ENCODE measurements around the gene DOCK11. TPM values are rescaled to one million over a fixed set of nuclear protein-coding genes. Genes with fewer than 3 reads are reported as not detected.

The DOCK11 gene
- total and polyA plus RNA-seq, 4 donors: 16.2 to 35.9 (median 16.7) TPM

GRCh38 chrX:118665204-118665603 is 169.6 kb downstream of the DOCK11 start:
- H3K27me3 ChIP-seq (ENCODE audit: control insufficient read depth, insufficient read depth, low read length): no peaks in the 10 kb centered on the region
- DNase-seq (ENCODE audit: low read depth in 4 of 6, low spot score in 6 of 6): no peak
- H3K4me1 ChIP-seq (ENCODE audit: control insufficient read depth, insufficient read depth, low read length): no peaks in the 10 kb centered on the region

GRCh38 chrX:118666521-118666920 is 170.9 kb downstream of the DOCK11 start:
- no peaks in the 10 kb centered on the region for H3K4me1 ChIP-seq (ENCODE audit: control insufficient read depth, insufficient read depth, low read length)
- no peak overlapping the region for H3K4me3 ChIP-seq (ENCODE audit: low read depth, low read length)
- H3K36me3 ChIP-seq (ENCODE audit: control insufficient read depth, insufficient read depth, low read length): no peaks in the 10 kb centered on the region
- no peaks in the 10 kb centered on the region for H3K9me3 ChIP-seq (ENCODE audit: control insufficient read depth, insufficient read depth, low read length)
- no CpG with 5 or more reads among the region's 3 CpGs for WGBS (ENCODE audit: insufficient coverage)
- H3K27me3 ChIP-seq (ENCODE audit: control insufficient read depth, insufficient read depth, low read length): no peaks in the 10 kb centered on the region
- H3K27ac ChIP-seq (ENCODE audit: low read depth, low read length): no peak overlapping the region
- DNase-seq (ENCODE audit: low read depth in 4 of 6, low spot score in 6 of 6): no peak

More at GRCh38 chrX:118665204-118665603, 169.6 kb downstream of the DOCK11 start:
- Histone ChIP-seq H3K36me3 (ENCODE audit: control insufficient read depth, insufficient read depth, low read length) (no peaks in the 10 kb centered on the region), H3K27ac (ENCODE audit: low read depth, low read length) (no peak overlapping the region), H3K4me3 (ENCODE audit: low read depth, low read length) (no peak overlapping the region), H3K9me3 (ENCODE audit: control insufficient read depth, insufficient read depth, low read length) (no peaks in the 10 kb centered on the region)

GRCh38 chrX:118669435-118669834 is 173.8 kb downstream of the DOCK11 start:
- Histone ChIP-seq H3K4me3 (ENCODE audit: low read depth, low read length) (no peak overlapping the region), H3K27me3 (ENCODE audit: control insufficient read depth, insufficient read depth, low read length) (no peaks in the 10 kb centered on the region), H3K36me3 (ENCODE audit: control insufficient read depth, insufficient read depth, low read length) (no peaks in the 10 kb centered on the region), H3K4me1 (ENCODE audit: control insufficient read depth, insufficient read depth, low read length) (no peaks in the 10 kb centered on the region), H3K27ac (ENCODE audit: low read depth, low read length) (no peak overlapping the region), H3K9me3 (ENCODE audit: control insufficient read depth, insufficient read depth, low read length) (no peaks in the 10 kb centered on the region)
- WGBS (ENCODE audit: insufficient coverage): 60% methylated on average over 1 of the region's 4 CpGs
- DNase-seq (ENCODE audit: low read depth in 4 of 6, low spot score in 6 of 6): no peak

DNA sequence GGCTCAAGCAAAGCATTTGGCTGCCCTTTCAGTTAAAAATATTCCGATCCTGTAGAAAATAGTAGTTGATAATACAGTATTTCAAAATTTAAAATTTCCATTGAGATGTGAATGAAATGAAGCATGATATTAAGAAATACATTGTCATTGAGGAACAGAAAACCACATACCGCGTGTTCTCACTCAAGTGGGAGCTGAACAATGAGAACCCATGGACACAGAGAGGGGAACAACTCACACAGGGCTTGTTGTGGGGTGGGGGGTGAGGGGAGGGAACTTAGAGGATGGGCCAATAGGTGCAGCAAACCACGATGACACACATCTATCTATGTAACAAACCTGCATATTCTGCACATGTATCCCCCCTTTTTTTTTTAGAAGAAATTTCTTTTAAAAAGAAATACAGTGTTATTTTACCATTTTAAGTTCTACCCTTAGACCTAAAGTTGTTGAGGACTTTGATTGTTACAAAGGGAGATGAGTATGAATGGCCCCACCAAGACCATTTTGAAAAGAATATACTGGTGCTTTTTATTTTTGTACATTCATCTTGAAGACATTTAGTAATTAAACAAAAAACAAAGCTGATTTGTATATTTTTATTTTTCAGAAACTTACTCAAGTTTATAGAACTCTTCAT is 179.8 kb downstream of the DOCK11 start:
- no peaks in the 10 kb centered on the region for H3K4me1 ChIP-seq (ENCODE audit: control insufficient read depth, insufficient read depth, low read length)
- 92% methylated on average over 2 of the region's 4 CpGs for WGBS (ENCODE audit: insufficient coverage)
- no peak overlapping the region for H3K4me3 ChIP-seq (ENCODE audit: low read depth, low read length)
- DNase-seq (ENCODE audit: low read depth in 4 of 6, low spot score in 6 of 6): no peak
- no peaks in the 10 kb centered on the region for H3K27me3 ChIP-seq (ENCODE audit: control insufficient read depth, insufficient read depth, low read length)
- no peak overlapping the region for H3K27ac ChIP-seq (ENCODE audit: low read depth, low read length)
- H3K36me3 ChIP-seq (ENCODE audit: control insufficient read depth, insufficient read depth, low read length): no peaks in the 10 kb centered on the region
- no peaks in the 10 kb centered on the region for H3K9me3 ChIP-seq (ENCODE audit: control insufficient read depth, insufficient read depth, low read length)

GRCh38 chrX:118675966-118676349 is 180.3 kb downstream of the DOCK11 start:
- no peak overlapping the region for H3K27ac ChIP-seq (ENCODE audit: low read depth, low read length)
- no peaks in the 10 kb centered on the region for H3K27me3 ChIP-seq (ENCODE audit: control insufficient read depth, insufficient read depth, low read length)
- no peaks in the 10 kb centered on the region for H3K9me3 ChIP-seq (ENCODE audit: control insufficient read depth, insufficient read depth, low read length)
- no peaks in the 10 kb centered on the region for H3K4me1 ChIP-seq (ENCODE audit: control insufficient read depth, insufficient read depth, low read length)
- H3K4me3 ChIP-seq (ENCODE audit: low read depth, low read length): no peak overlapping the region
- no peak for DNase-seq (ENCODE audit: low read depth in 4 of 6, low spot score in 6 of 6)
- H3K36me3 ChIP-seq (ENCODE audit: control insufficient read depth, insufficient read depth, low read length): no peaks in the 10 kb centered on the region

DNA sequence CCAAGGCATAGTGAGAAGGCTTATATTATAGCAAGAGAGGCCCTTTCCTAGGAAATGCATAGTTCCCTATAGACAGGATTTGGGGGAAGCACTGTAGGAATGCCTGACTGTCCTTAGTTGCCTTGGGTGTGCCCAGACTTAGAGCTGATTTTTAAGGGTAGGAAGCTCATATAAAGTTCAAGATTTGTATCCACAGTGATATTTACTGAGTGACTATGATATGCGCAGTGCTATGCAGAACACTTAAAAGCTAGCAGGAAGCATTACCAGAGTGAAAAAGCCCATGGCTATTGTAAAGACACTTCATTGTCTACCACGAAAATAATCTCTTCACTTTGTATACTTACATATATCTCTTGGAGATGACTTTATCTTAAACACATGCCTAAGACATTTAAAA is 181.7 kb downstream of the DOCK11 start:
- H3K4me3 ChIP-seq (ENCODE audit: low read depth, low read length): no peak overlapping the region
- no peaks in the 10 kb centered on the region for H3K9me3 ChIP-seq (ENCODE audit: control insufficient read depth, insufficient read depth, low read length)
- no peaks in the 10 kb centered on the region for H3K36me3 ChIP-seq (ENCODE audit: control insufficient read depth, insufficient read depth, low read length)
- no peak for DNase-seq (ENCODE audit: low read depth in 4 of 6, low spot score in 6 of 6)
- H3K4me1 ChIP-seq (ENCODE audit: control insufficient read depth, insufficient read depth, low read length): no peaks in the 10 kb centered on the region
- H3K27me3 ChIP-seq (ENCODE audit: control insufficient read depth, insufficient read depth, low read length): no peaks in the 10 kb centered on the region
- no peak overlapping the region for H3K27ac ChIP-seq (ENCODE audit: low read depth, low read length)
- WGBS (ENCODE audit: insufficient coverage): no CpG with 5 or more reads among the region's 2 CpGs

- H3K36me3 ChIP-seq (ENCODE audit: control insufficient read depth, insufficient read depth, low read length): no peaks in the 10 kb centered on the region
- WGBS (ENCODE audit: insufficient coverage): no CpG with 5 or more reads among the region's 1 CpG
Observed at GRCh38 chrX:118679290-118679689, 183.7 kb downstream of the DOCK11 start.

DNA sequence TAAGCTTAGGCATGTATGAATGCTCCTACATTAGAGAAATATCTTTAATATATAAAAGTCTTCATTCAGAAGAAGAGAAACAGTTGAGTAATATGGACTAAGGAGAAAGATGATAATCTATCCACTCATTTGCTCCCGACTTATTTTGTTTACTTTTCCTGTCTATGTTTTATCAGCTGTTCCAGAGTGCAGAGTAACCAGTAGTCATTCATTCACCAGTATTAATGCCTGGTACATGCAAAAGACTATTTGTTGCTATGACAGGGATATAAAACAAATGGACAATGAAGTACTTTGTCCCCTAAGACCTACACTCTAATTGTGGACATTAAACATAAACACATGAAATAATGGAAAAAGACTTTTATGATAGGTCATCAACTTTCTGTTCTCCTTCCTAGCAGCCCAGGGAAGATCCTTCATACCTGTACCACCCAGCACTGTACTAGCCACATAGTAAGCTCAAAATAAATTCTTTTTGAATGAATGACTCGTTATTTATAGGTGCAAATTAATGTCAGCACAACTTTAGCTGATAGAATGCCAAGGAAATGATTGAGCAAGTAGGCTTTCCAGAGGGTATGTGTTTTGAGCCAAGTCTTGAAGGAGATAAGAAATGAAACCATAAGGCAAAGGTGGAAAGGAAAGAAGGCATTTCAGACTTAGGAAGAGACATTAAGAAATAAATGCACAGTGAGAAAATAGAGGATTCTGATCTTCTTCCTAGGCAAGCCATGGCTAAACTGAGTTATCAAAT is 186.8 kb downstream of the DOCK11 start:
- H3K9me3 ChIP-seq (ENCODE audit: control insufficient read depth, insufficient read depth, low read length): no peaks in the 10 kb centered on the region
- no CpG with 5 or more reads among the region's 2 CpGs for WGBS (ENCODE audit: insufficient coverage)
- H3K27me3 ChIP-seq (ENCODE audit: control insufficient read depth, insufficient read depth, low read length): no peaks in the 10 kb centered on the region
- no peak overlapping the region for H3K4me3 ChIP-seq (ENCODE audit: low read depth, low read length)
- no peaks in the 10 kb centered on the region for H3K4me1 ChIP-seq (ENCODE audit: control insufficient read depth, insufficient read depth, low read length)
- H3K27ac ChIP-seq (ENCODE audit: low read depth, low read length): no peak overlapping the region
- DNase-seq (ENCODE audit: low read depth in 4 of 6, low spot score in 6 of 6): no peak
- H3K36me3 ChIP-seq (ENCODE audit: control insufficient read depth, insufficient read depth, low read length): no peaks in the 10 kb centered on the region

More at GRCh38 chrX:118679290-118679689, 183.7 kb downstream of the DOCK11 start:
- H3K9me3 ChIP-seq (ENCODE audit: control insufficient read depth, insufficient read depth, low read length): no peaks in the 10 kb centered on the region
- DNase-seq (ENCODE audit: low read depth in 4 of 6, low spot score in 6 of 6): no peak
- no peaks in the 10 kb centered on the region for H3K4me1 ChIP-seq (ENCODE audit: control insufficient read depth, insufficient read depth, low read length)
- no peaks in the 10 kb centered on the region for H3K27me3 ChIP-seq (ENCODE audit: control insufficient read depth, insufficient read depth, low read length)
- H3K4me3 ChIP-seq (ENCODE audit: low read depth, low read length): no peak overlapping the region
- H3K27ac ChIP-seq (ENCODE audit: low read depth, low read length): no peak overlapping the region

- Histone ChIP-seq H3K36me3 (ENCODE audit: control insufficient read depth, insufficient read depth, low read length) (no peaks in the 10 kb centered on the region), H3K27ac (ENCODE audit: low read depth, low read length) (no peak overlapping the region), H3K4me3 (ENCODE audit: low read depth, low read length) (no peak overlapping the region), H3K4me1 (ENCODE audit: control insufficient read depth, insufficient read depth, low read length) (no peaks in the 10 kb centered on the region), H3K27me3 (ENCODE audit: control insufficient read depth, insufficient read depth, low read length) (no peaks in the 10 kb centered on the region), H3K9me3 (ENCODE audit: control insufficient read depth, insufficient read depth, low read length) (no peaks in the 10 kb centered on the region)
- DNase-seq (ENCODE audit: low read depth in 4 of 6, low spot score in 6 of 6): no peak
- WGBS (ENCODE audit: insufficient coverage): 88% methylated on average over 1 of the region's 3 CpGs
Observed at GRCh38 chrX:118685393-118685792, 189.8 kb downstream of the DOCK11 start.

GRCh38 chrX:118688935-118689334 is 193.3 kb downstream of the DOCK11 start:
- H3K4me3 ChIP-seq (ENCODE audit: low read depth, low read length): no peak overlapping the region
- no CpG with 5 or more reads among the region's 3 CpGs for WGBS (ENCODE audit: insufficient coverage)
- no peaks in the 10 kb centered on the region for H3K4me1 ChIP-seq (ENCODE audit: control insufficient read depth, insufficient read depth, low read length)
- H3K9me3 ChIP-seq (ENCODE audit: control insufficient read depth, insufficient read depth, low read length): no peaks in the 10 kb centered on the region
- no peak for DNase-seq (ENCODE audit: low read depth in 4 of 6, low spot score in 6 of 6)
- no peaks in the 10 kb centered on the region for H3K36me3 ChIP-seq (ENCODE audit: control insufficient read depth, insufficient read depth, low read length)
- H3K27ac ChIP-seq (ENCODE audit: low read depth, low read length): no peak overlapping the region
- H3K27me3 ChIP-seq (ENCODE audit: control insufficient read depth, insufficient read depth, low read length): no peaks in the 10 kb centered on the region

Data from spinal cord (tissue), 10 donors.